Left cardiac atrium (tissue), 4 donors: ENCODE results near the gene USB1. TPM values are rescaled to one million over a fixed set of nuclear protein-coding genes. Genes with fewer than 3 reads are reported as not detected.

Experiments
- ATAC-seq, 2 donors: fragments of 200-7000 bp; cut with Tn5 transposase; one replicate each; pipeline ENCODE4 v1.9.1; 2020; ENCODE audit warnings: mild to moderate bottlenecking in 2 of 2, moderate library complexity in 2 of 2
- DNase-seq: peaks from one replicate; pipeline ENCODE4 v3.0.0-alpha.2; 2020
- intact Hi-C, 2 donors: fragments of 100-400 bp; cut with DNase I; formaldehyde crosslinking; loops; one replicate each; pipeline versions ENCODE4 v1.14.1 to v1.15.1; 2022 to 2023
- total RNA-seq, 2 donors: library from RNA; stranded (reverse); fragmentation: NEBNext Ultra II Directional; extraction: Animal tissue kit (Norgen Biotek cat#: 25700); gene quantifications; one replicate each; pipeline ENCODE4 v1.2.1, GENCODE V29; 2021
- donor health status: DM: no; HTN: yes; CAD: no.
- donor health status: DM: no; HTN: yes; CAD: no; lungs with severe emphysema.
- donor health status: DM: yes; HTN: yes; CAD: no.
- donor health status: Dilated cardiomyopathy.

USB1 gene
- total RNA-seq, 2 donors from 2014 or later: 32.3 to 37.7 TPM

GRCh38 chr16:57991551-57992059 is 9.6 kb upstream of the USB1 start:
- ATAC-seq: no peak
- no peak for DNase-seq
- intact Hi-C loops: no loop called here

DNA sequence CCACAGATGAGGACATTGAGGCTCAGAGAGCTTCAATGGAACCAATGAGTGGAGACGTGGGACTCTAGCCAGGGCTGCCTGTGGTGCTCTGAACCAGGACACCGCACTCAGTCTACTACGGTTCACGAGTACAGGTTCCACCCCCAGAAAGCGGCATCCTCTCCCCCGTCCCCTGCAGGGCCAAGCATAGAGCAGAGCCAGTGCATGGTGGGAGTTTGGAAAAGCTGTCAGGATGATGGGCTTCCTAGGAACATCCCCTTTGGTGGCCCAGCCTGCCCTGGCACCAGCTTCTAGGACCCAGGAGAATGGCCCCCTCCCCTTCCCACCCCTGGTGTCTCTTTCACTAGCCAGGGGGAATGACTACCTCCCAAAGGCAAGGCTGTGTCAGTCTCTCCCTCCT is 9.1 kb upstream of the USB1 start:
- ATAC-seq (no peak), DNase-seq (no peak)
- intact Hi-C loops: no loop called here

- intact Hi-C loops: no loop called here
- DNase-seq (no peak), ATAC-seq (no peak)
Observed at GRCh38 chr16:57993438-57993837, 7.8 kb upstream of the USB1 start.

GRCh38 chr16:57993897-57994296 is 7.3 kb upstream of the USB1 start:
- ATAC-seq (no peak), DNase-seq (no peak)
- intact Hi-C loops: no loop called here

DNA sequence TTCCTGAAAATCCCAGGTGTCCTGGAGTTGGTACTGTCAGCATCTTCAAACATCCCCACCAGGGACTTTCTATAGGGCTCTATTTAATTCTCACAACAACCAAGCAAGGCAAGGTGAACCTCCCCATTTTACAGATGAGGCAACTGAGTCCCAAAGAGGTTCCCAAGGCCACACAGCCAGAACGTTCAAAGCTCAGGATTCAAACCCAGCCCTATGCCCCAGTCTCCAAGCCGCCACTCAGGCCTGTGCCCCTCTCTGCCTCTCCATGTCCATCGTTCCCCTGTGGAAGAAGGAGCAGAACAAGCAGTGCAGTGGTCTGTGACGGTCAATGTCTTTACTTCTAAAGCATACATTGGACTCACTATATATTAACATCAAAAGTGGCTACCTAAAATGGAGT is 6.8 kb upstream of the USB1 start:
- ATAC-seq (no peak), DNase-seq (no peak)
- intact Hi-C loops: no loop called here

GRCh38 chr16:57994778-57995177 is 6.4 kb upstream of the USB1 start:
- ATAC-seq (peak; percentile 29 to 32), DNase-seq (peak; percentile 70)
- intact Hi-C loops: no loop called here

- intact Hi-C loops: no loop called here
- ATAC-seq (no peak), DNase-seq (no peak)
Observed at GRCh38 chr16:57995721-57996405, 5.3 kb upstream of the USB1 start.

DNA sequence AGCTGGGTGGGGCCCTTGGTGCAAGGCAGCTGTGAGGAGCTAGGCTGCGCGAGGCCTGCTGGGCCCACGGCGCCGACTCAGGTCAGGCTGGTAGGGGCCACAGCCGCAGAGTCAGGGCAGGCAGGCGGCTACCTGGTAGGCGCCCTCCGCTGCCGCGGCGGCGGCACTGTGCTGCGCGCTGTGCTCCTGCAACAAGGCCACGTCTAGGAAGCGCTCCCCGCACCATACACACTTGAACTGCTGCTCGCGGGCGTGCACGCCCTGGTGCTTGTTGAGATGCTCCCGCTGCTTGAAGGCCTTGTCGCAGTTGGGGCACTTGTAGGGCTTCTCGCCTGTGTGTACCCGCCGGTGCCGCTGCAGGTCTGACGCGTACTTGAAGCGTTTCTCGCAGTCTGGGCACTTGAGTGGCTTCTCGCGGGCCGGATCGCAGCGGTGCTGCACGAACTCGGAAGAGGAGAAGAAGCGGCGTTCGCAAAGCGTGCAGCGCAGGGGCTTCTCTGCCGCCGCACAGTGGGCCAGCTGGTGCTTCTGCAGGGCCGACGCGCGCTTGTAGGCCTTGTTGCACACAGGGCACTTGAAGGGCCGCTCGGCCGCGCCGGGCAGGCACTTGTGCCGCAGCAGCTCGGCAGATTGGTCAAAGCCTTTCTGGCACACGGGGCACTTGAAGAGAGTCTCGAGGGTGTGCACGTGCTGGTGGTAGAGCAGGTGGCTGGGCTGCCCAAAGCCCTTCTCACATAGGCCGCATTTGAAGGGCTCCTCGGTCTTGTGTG is 4.6 kb upstream of the USB1 start:
- intact Hi-C loops: no loop called here
- ATAC-seq: no peak
- no peak for DNase-seq

DNA sequence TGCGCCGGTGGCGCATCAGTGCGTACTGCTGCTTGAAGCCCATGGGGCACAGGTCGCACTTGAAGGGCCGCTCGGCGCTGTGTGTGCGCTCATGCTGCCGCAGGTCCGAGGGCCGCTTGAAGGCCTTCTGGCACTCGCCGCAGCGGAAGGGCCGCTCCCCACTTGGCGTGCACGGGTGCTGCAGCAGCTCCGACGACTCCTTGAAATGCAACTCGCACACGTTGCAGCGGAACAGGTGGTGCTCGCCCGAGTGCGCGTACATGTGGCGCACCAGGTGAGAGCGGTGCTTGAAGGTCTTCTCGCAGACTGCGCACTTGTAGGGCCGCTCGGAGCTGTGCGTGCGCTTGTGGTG is 4.1 kb upstream of the USB1 start:
- intact Hi-C loops: no loop called here
- DNase-seq (no peak), ATAC-seq (no peak)

GRCh38 chr16:57997528-57998265 is 3.5 kb upstream of the USB1 start:
- intact Hi-C loops: loop anchor here in 1 of 2 donors (2.0 kb wide), 1 partner anchor 97 kb away; no protein-coding TSS in a partner anchor
- no peak for ATAC-seq
- no peak for DNase-seq

DNA sequence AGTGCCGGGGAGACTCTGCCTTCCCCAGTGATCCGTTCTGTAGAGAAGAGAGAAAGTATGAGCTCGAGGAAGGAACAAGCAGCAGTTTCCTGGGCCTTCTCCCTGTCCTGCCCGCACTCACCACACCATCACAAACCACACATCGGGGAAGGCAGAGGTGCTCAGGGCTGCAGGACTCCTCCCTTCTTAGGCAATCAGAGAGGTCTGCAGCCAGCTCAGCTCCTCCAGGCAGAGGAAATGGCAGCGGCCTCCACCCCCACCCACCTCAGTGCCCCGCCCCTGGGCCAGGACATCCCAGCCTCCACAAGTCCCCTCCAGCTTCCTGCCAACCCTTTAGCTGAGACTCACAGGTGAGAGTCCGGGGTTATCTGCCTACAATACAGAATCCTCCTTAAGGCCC is 2.7 kb upstream of the USB1 start:
- ATAC-seq: no peak
- intact Hi-C loops: loop anchor here in 1 of 2 donors (2.0 kb wide), 1 partner anchor 98 kb away; no protein-coding TSS in a partner anchor

GRCh38 chr16:57998992-57999365 is 2.2 kb upstream of the USB1 start:
- intact Hi-C loops: loop anchor here in 1 of 2 donors (2.0 kb wide), 1 partner anchor 98 kb away; no protein-coding TSS in a partner anchor
- ATAC-seq (no peak), DNase-seq (no peak)

More for the DNA sequence above, 2.7 kb upstream of the USB1 start:
- DNase-seq: no peak

DNA sequence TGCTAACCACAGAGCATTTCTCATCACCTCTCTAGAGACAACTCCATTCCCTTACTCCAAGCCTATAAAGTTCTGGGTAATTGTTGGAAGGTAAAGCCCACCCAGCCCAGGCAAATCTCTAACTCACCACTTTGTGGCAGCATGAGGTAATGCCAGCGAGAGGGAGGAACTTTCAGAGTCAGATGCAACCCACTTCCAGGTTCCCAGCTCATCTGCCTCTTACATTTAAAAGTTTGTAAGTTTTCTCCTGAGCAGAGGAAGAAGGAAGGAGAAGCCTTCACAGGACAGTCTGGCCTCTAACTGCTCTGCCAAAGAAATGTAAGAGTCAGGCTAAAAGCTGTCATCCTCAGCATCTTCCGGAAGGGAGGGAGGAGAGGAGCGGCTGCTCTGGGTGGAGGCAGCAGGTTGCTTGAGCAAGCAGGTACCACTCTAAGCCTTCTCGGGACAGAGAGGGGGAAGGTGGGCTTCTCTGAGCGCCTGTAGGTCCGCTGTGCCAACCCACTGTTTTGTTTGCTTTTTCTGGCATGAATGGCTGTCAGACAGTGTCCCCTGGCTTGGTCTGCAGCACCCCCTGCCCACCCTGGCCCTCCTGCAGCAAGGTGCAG is 1.7 kb upstream of the USB1 start:
- DNase-seq: no peak
- intact Hi-C loops: loop anchor here in 1 of 2 donors (2.0 kb wide), 1 partner anchor 99 kb away; no protein-coding TSS in a partner anchor
- no peak for ATAC-seq

GRCh38 chr16:57999971-58000705 is 1.1 kb upstream of the USB1 start, which contains the start of gene ZNF319:
Gene ZNF319 (minus strand): TSS chr16:58000672. CDS start chr16:57998265, 2,407 bp downstream.
- DNase-seq (peak; percentile 30), ATAC-seq (peak; percentile 1 to 20)
- intact Hi-C loops: loop anchor here (2.0 to 5.0 kb wide), 3 partner anchors 99 to 243 kb away; no protein-coding TSS in a partner anchor

DNA sequence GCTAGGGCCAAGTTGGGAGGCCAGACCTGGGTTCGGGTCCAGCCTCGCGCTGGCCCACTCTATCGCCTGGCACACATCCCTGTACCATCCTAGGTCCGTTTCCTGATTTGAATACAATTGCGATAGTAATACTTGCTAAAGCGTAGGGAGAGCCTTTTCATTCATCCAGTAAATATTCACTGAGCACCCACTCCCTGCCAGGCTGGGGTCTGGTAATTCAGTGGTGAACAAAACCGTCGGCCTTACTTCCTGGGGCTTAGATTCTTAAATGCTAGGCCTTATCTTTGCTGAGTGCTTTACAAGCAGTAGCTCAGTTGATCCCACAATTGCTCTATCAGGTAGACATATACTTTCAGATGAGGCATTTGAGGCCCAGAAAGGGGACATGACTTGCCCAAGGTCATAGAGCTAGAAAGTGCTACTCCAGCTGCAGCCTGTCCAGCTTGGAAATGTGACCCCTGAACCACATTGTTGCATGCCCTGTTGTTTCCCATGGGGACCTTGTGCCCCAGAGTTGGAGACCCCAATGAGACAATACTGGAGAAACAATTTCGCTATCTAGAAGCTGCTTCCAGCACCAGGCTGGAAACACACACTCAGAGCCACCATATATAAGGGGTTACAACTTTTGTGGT is 691 bp downstream of the USB1 start:
- intact Hi-C loops: loop anchor here in 1 of 2 donors (2.0 to 5.0 kb wide), 2 partner anchors 103 to 245 kb away; no protein-coding TSS in a partner anchor
- DNase-seq (no peak), ATAC-seq (no peak)

GRCh38 chr16:58002416-58002800 is 1.2 kb downstream of the USB1 start:
- ATAC-seq (no peak), DNase-seq (no peak)
- intact Hi-C loops: loop anchor here in 1 of 2 donors (5.0 kb wide), 1 partner anchor 245 kb away; no protein-coding TSS in a partner anchor

DNA sequence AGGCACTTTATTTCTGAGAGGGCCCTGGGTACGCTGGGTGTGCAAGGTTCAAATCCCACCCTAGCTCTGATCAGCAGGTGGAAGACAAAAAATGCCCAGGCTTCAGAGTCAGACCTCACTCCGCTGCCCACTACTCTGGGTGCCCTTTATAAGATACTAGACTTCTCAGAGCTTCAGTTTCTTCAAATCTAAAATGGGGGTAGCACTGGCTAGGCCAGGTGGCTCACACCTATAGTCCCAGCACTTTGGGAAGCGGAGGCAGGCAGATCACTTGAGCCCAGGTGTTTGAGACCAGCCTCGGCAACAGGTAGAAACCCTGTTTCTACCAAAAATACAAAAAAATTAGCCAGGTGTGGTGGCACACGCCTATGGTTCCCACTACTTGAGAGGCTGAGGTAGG is 1.7 kb downstream of the USB1 start:
- DNase-seq (no peak), ATAC-seq (no peak)
- intact Hi-C loops: loop anchor here in 1 of 2 donors (5.0 kb wide), 1 partner anchor 246 kb away; no protein-coding TSS in a partner anchor

DNA sequence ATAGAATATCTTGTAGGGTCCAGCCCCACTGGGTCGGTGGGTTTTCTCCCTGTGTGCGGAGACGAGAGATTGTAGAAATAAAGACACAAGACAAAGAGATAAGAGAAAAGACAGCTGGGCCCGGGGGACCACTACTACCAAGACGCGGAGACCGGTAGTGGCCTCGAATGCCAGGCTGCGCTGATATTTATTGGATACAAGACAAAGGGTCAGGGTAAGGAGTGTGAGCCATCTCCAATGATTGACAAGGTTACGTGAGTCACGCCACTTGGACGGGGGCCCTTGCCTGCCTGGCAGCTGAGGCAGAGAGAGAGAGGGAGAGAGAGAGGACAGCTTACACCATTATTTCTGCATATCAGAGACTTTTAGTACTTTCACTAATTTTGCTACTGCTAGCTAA is 3.5 kb downstream of the USB1 start:
- intact Hi-C loops: loop anchor here in 1 of 2 donors (5.0 kb wide), 1 partner anchor 247 kb away; no protein-coding TSS in a partner anchor
- DNase-seq: peak; percentile 64
- ATAC-seq: peak in 1 of 2 donors; percentile 17
